ENCODE measurements around the gene CDC73. TPM values are rescaled to one million over a fixed set of nuclear protein-coding genes. Genes with fewer than 3 reads are reported as not detected.

The CDC73 gene
- total RNA-seq, 1 donor from 2014 or later = 49.2 TPM

DNA sequence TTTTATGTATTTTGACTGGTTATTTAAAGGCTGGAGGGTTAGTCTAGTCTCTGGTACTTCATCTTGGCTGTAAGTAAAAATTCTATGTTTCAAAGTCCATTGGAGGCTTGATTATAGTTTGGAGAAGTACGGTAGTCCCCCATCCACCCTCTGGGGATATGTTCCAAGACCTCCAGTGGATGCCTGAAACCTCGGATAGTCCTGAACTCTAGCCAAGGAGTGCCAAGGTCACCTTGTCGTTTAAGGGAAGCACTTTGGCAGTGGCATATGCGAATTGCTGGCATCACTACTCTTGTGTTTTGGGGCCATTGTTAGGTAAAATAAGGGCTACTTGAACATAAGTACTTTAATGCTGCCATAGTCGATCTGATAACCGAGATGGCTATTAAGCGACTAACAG, 18.4 kb downstream of the CDC73 start:
- H3F3A ChIP-seq (ENCODE audit: low read depth) = no peaks in the 10 kb centered on the region

DNA sequence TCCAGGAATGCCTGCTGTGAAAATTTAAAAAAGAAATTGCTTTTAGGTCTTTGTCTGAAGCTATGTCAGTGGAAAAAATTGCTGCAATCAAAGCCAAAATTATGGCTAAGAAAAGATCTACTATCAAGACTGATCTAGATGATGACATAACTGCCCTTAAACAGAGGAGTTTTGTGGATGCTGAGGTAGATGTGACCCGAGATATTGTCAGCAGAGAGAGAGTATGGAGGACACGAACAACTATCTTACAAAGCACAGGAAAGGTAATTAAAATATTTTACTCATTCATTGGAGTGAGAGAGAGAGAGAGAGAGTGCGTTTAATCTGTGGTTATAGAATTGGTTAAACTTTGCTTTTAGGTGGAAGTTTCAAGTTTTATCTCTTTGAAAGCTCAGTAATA, 20.0 kb downstream of the CDC73 start:
- Histone ChIP-seq H3K36me3 (peaks cover 39% of the 10 kb centered on the region), H4K20me1 (ENCODE audit: low read depth) (peaks cover 12% of the 10 kb centered on the region), H3K9me3 (ENCODE audit: low read depth) (no peaks in the 10 kb centered on the region), H3K4me1 (no peaks in the 10 kb centered on the region), H3K4me3 (no peak overlapping the region), H3K27me3 (no peaks in the 10 kb centered on the region), H3K9ac (peak overlapping the region; percentile 3), H3F3A (ENCODE audit: low read depth) (no peaks in the 10 kb centered on the region), H3K79me2 (ENCODE audit: low read depth) (peaks cover 54% of the 10 kb centered on the region), H3K27ac (no peak overlapping the region), H3K4me2 (no peak overlapping the region), H2AFZ (replicated peaks) (no peak overlapping the region)
- Mint-ChIP-seq H3K27ac (no peak overlapping the region), H3K4me3 (no peak overlapping the region), H3K4me1 (no peaks in the 10 kb centered on the region), H3K36me3 (peaks cover 36% of the 10 kb centered on the region), H3K27me3 (ENCODE audit: insufficient read depth, low read depth) (no peaks in the 10 kb centered on the region), H3K9me3 (no peaks in the 10 kb centered on the region)
- no peak for DNase-seq (ENCODE audit: low spot score)
- TF ChIP-seq EZH2phosphoT487 (IDR thresholded peaks at IDR 0.05) (no peak), EZH2 (IDR thresholded peaks at IDR 0.05) (no peak)
- TF ChIP-seq, protein P1, sequence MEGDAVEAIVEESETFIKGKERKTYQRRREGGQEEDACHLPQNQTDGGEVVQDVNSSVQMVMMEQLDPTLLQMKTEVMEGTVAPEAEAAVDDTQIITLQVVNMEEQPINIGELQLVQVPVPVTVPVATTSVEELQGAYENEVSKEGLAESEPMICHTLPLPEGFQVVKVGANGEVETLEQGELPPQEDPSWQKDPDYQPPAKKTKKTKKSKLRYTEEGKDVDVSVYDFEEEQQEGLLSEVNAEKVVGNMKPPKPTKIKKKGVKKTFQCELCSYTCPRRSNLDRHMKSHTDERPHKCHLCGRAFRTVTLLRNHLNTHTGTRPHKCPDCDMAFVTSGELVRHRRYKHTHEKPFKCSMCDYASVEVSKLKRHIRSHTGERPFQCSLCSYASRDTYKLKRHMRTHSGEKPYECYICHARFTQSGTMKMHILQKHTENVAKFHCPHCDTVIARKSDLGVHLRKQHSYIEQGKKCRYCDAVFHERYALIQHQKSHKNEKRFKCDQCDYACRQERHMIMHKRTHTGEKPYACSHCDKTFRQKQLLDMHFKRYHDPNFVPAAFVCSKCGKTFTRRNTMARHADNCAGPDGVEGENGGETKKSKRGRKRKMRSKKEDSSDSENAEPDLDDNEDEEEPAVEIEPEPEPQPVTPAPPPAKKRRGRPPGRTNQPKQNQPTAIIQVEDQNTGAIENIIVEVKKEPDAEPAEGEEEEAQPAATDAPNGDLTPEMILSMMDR (IDR thresholded peaks at IDR 0.05) = no peak

More for the DNA sequence above, 18.4 kb downstream of the CDC73 start:
- H4K20me1 ChIP-seq (ENCODE audit: low read depth) = peaks cover 19% of the 10 kb centered on the region
- H3K4me1 Mint-ChIP-seq = no peaks in the 10 kb centered on the region
- H2AFZ ChIP-seq (replicated peaks) = no peak overlapping the region
- H3K27ac Mint-ChIP-seq = no peak overlapping the region
- no peaks in the 10 kb centered on the region for H3K4me1 ChIP-seq
- no peak for DNase-seq (ENCODE audit: low spot score)
- H3K9me3 Mint-ChIP-seq = no peaks in the 10 kb centered on the region
- H3K27me3 Mint-ChIP-seq (ENCODE audit: insufficient read depth, low read depth) = no peaks in the 10 kb centered on the region
- H3K9me3 ChIP-seq (ENCODE audit: low read depth) = no peaks in the 10 kb centered on the region
- H3K36me3 Mint-ChIP-seq = peaks cover 32% of the 10 kb centered on the region
- H3K4me3 Mint-ChIP-seq = no peak overlapping the region
- peaks cover 43% of the 10 kb centered on the region for H3K36me3 ChIP-seq
- no peak overlapping the region for H3K9ac ChIP-seq
- H3K27ac ChIP-seq = no peak overlapping the region
- H3K79me2 ChIP-seq (ENCODE audit: low read depth) = peaks cover 53% of the 10 kb centered on the region
- H3K4me3 ChIP-seq = no peak overlapping the region
- no peak overlapping the region for H3K4me2 ChIP-seq
- TF ChIP-seq, protein P1 (IDR thresholded peaks at IDR 0.05) = no peak
- no peak for TF ChIP-seq EZH2 (IDR thresholded peaks at IDR 0.05)
- no peak for TF ChIP-seq EZH2phosphoT487 (IDR thresholded peaks at IDR 0.05)
- no peaks in the 10 kb centered on the region for H3K27me3 ChIP-seq

DNA sequence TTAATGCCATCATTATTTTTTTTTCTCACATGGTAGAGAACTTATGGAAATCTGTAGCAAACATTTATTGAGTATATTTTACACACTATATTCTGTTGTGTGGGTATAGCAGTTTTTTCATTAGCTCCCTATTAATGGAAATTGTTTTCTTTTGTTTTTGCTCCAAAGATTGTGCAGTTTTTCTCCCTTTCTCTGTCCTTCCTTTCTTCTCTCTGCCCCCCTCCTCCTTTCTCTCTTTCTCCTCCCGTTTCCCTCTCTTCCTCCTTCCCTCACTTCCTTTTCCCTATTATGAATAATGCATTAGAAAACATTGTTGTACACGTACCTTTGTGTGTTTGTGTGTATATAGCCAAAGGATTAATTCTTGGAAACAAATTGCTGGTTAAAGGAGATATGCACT, 20.6 kb downstream of the CDC73 start:
- Mint-ChIP-seq H3K4me3 (no peak overlapping the region), H3K36me3 (peaks cover 33% of the 10 kb centered on the region), H3K27me3 (ENCODE audit: insufficient read depth, low read depth) (no peaks in the 10 kb centered on the region), H3K9me3 (no peaks in the 10 kb centered on the region), H3K27ac (no peak overlapping the region), H3K4me1 (no peaks in the 10 kb centered on the region)
- TF ChIP-seq EZH2 (IDR thresholded peaks at IDR 0.05) (no peak), EZH2phosphoT487 (IDR thresholded peaks at IDR 0.05) (no peak)
- TF ChIP-seq, protein P1 (IDR thresholded peaks at IDR 0.05) = no peak
- Histone ChIP-seq H3K9ac (no peak overlapping the region), H3K4me3 (no peak overlapping the region), H3K4me2 (no peak overlapping the region), H3K9me3 (ENCODE audit: low read depth) (no peaks in the 10 kb centered on the region), H2AFZ (replicated peaks) (no peak overlapping the region), H3K36me3 (peaks cover 36% of the 10 kb centered on the region), H3K27ac (no peak overlapping the region), H3K4me1 (no peaks in the 10 kb centered on the region), H3K79me2 (ENCODE audit: low read depth) (peaks cover 54% of the 10 kb centered on the region), H3F3A (ENCODE audit: low read depth) (no peaks in the 10 kb centered on the region), H4K20me1 (ENCODE audit: low read depth) (peaks cover 10% of the 10 kb centered on the region), H3K27me3 (no peaks in the 10 kb centered on the region)
- DNase-seq (ENCODE audit: low spot score) = no peak
